ENCODE measurements around the gene VAV2.
"Not testable (repeated sequence)": the region's sequence is repeated elsewhere in the genome, so short reads cannot be mapped to it uniquely, and the experiment has no call there.

The VAV2 gene

GRCh38 chr9:133927041-133927440 is 65.1 kb downstream of the VAV2 start:
- no peak overlapping the region for H3K4me3 ChIP-seq (ENCODE audit: low read depth, low read length)
- TF ChIP-seq CTCF (IDR thresholded peaks at IDR 0.05; ENCODE audit: low read depth, low read length) = no peak

GRCh38 chr9:133926165-133926856 is 65.8 kb downstream of the VAV2 start:
- no peak for TF ChIP-seq CTCF (IDR thresholded peaks at IDR 0.05; ENCODE audit: low read depth, low read length)
- no peak overlapping the region for H3K4me3 ChIP-seq (ENCODE audit: low read depth, low read length)

- no peak for TF ChIP-seq CTCF (IDR thresholded peaks at IDR 0.05; ENCODE audit: low read depth, low read length)
- H3K4me3 ChIP-seq (ENCODE audit: low read depth, low read length) = no peak overlapping the region
Measured at GRCh38 chr9:133924453-133924852, 67.7 kb downstream of the VAV2 start.

GRCh38 chr9:133923608-133924007 is 68.5 kb downstream of the VAV2 start:
- H3K4me3 ChIP-seq (ENCODE audit: low read depth, low read length) = not testable (repeated sequence)

- no peak for TF ChIP-seq CTCF (IDR thresholded peaks at IDR 0.05; ENCODE audit: low read depth, low read length)
- no peak overlapping the region for H3K4me3 ChIP-seq (ENCODE audit: low read depth, low read length)
Measured at GRCh38 chr9:133921866-133922265, 70.3 kb downstream of the VAV2 start.

- H3K4me3 ChIP-seq (ENCODE audit: low read depth, low read length) = no peak overlapping the region
- no peak for TF ChIP-seq CTCF (IDR thresholded peaks at IDR 0.05; ENCODE audit: low read depth, low read length)
Measured at GRCh38 chr9:133920471-133920870, 71.7 kb downstream of the VAV2 start.

- H3K4me3 ChIP-seq (ENCODE audit: low read depth, low read length) = no peak overlapping the region
- TF ChIP-seq CTCF (IDR thresholded peaks at IDR 0.05; ENCODE audit: low read depth, low read length) = no peak
Measured at GRCh38 chr9:133919253-133920115, 72.6 kb downstream of the VAV2 start.
